ENCODE measurements around the gene HGD.

DNA sequence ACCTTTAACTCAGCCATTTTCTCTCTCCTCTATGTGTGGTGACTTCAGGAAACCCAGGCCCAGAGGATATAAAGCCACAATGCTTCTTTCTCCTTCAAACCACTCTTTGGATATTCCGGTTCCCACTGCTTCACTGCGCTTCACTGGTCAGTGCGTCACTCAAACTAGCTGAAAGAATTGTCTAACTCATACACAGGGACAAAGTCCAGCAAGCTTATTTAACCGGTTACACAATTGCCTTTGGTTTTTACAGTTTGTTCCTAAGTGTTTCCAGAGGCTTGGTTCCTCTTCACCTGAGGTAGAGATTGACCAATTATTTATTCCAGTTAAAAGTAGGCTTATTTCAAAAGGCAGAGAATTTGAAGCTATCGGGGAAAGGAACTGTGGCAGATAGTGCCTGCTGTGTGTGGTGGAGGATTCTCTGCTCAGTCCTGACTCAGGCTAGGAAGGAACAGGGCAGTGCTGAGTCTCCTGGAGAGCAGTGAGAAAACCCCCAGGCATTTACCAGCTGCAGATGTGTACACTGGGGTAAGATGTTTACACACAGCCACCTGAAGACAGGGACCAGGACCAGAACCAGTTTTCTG, at the start of gene HGD:
- TF ChIP-seq, protein P1, sequence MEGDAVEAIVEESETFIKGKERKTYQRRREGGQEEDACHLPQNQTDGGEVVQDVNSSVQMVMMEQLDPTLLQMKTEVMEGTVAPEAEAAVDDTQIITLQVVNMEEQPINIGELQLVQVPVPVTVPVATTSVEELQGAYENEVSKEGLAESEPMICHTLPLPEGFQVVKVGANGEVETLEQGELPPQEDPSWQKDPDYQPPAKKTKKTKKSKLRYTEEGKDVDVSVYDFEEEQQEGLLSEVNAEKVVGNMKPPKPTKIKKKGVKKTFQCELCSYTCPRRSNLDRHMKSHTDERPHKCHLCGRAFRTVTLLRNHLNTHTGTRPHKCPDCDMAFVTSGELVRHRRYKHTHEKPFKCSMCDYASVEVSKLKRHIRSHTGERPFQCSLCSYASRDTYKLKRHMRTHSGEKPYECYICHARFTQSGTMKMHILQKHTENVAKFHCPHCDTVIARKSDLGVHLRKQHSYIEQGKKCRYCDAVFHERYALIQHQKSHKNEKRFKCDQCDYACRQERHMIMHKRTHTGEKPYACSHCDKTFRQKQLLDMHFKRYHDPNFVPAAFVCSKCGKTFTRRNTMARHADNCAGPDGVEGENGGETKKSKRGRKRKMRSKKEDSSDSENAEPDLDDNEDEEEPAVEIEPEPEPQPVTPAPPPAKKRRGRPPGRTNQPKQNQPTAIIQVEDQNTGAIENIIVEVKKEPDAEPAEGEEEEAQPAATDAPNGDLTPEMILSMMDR (IDR thresholded peaks at IDR 0.05; ENCODE audit: insufficient read depth, low read depth, low read length): no peak
- TF ChIP-seq EZH2 (IDR thresholded peaks at IDR 0.05; ENCODE audit: insufficient read depth, low read length): no peak

Measured in astrocyte (in vitro differentiated cells and primary cell).